T-helper 2 cell (primary cell): Measurements from ENCODE around the gene RIPK4.

Experiments
- DNase-seq, 5 experiments: peaks; one replicate each; pipeline versions ENCODE4 v3.0.0 to v3.0.0-alpha.2; 2012 to 2022

RIPK4 gene

DNA sequence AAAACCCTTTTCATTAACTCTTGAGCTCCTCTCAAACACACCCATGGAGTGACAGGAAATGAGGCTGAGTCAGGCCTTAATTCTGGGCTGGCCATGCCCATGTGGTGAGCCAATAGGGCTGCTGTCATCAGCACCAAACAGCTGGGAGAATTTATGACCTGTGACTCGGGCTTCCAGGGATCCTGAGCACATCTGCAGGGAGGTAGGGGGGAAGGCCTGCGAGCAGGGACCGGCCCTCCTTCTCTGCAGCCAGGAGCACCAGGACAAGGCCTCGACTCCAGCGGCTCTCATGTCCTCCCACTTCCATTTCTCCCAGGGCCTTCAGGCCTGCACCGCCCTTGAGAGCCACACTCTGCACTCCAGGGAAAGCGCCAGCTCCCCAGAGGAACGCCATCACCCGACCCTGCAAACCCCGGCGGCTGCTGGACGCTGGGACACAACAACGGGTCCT is 14.6 kb downstream of the RIPK4 start:
- no peak for DNase-seq

- no peak for DNase-seq
Measured at GRCh38 chr21:41751611-41752011, 15.2 kb downstream of the RIPK4 start.

- DNase-seq: no peak
Measured at GRCh38 chr21:41750532-41751151, 16.2 kb downstream of the RIPK4 start.

DNA sequence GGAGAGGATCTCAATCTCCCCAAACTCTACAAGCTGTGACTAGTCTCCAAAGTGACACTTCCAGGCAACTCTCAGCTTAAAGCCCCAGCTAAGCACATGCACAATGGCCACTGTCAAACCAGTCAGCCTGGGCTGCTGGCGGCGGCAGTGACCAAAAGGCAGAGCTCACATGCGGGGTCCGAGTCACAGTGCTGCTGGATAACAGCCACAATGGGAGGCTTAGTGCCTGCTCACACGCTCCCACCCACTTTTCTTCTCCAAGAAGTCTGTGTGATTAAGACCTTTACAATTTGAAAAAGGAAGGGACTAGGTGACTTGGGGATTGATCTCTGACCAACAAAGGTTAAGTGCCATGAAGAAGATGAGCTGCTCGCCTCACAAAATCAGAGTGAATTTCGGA is 16.8 kb downstream of the RIPK4 start:
- DNase-seq: no peak

DNA sequence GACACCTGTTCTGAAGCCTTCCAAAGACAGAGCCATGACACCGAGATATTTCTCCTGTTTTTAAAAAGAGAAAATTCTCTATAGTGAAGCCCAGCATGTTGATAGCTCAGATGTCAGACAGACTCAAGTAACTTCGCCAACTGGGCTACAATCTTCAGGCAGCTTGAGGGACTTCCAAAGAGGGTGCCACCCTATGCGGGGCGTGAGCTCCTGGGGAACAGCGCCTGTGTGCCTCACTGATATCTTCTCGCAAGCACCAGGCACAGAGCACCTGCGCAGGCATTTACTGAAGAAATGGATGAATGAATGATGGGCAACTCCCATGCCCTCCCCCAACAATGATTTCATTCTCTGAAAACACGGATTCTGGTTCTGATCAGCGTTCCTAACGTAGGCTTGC is 17.6 kb downstream of the RIPK4 start:
- DNase-seq: no peak

DNA sequence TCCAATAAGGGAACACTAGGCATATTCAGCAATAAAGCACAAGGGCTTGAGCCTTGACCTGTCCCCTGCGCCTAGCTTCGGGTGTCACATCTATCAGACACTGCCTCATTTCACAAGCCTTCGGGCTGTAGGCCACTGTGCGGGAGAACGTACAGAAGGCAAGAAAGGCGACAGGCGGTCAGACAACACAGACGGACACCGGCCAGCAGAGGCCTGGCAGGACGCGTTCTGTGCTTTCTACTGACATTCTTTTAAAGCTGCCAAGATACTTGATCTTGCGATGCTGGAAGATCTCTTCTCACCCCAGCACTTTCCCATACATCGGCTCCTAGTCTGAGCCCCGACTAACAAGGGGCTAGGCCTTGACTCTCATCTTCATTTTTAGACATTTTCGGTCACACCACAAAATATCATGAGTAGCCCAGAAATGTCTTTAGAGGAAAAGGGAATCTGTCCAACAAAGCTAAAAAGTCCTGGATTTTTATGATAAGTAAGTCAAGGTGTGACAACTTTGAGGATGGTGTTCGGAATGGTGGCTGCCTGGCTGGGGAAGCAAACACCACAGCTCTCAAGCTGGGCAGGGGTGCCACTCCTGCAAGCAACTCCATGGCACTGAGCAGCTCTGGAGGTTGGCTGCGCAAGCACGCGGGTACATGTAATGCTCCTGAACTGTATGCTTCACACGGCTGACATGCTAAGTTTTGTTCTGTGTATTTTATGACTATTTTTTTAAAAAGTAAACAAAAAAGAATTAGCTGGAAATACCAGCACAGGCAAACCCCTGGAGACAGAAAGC is 18.7 kb downstream of the RIPK4 start:
- no peak for DNase-seq

DNA sequence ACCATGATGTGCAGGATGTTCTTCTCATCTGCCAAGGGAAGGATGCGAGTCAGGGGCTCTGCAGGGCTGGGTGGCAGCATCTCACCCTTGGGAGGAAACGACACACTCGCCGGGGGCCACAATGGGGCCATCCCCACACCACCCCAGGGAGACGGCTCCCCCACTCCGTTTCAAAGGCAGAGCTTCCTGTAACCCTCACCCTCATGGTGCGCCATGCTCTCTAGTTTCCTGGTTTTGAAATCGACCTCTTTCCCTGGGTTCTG is 20.2 kb downstream of the RIPK4 start:
- no peak for DNase-seq

- DNase-seq: no peak
Measured at GRCh38 chr21:41745971-41746743, 20.7 kb downstream of the RIPK4 start.

DNA sequence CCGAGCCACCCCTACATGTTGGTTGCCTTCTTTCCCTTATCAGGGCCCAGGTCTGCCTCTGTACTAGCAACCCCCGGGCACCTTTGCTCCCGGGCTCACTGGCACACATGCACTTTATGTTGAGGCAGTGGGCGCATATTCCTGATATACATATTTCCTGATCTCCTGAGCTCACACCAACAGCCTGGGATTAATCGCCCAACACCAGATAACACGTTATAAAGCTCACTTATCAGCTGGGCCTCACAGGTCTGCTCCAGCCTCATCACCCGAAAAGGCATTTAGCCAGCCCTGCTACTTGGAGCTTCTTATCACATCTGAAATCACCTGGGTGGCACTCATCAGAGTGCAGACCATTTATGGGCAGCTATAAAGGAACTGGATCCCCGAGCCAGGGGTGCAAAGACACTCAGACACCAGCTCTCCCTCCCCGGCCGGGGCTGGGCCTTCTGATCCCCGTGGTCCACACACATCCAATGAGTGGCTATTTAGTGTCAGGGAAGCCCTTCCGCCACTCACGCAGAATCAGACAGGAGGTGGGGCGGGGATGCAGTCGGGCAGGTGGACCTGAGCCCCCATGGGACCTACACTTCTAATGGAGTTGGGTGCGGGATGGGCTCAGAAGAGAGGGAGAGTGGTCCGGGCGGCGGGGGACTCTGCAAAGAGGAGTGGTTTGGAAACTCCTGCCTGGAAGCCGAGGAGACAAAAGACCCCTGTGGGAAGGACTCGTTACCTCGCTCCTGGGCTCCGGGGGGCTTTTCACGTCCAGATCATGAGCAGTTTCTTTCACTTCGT is 21.6 kb downstream of the RIPK4 start:
- no peak for DNase-seq

DNA sequence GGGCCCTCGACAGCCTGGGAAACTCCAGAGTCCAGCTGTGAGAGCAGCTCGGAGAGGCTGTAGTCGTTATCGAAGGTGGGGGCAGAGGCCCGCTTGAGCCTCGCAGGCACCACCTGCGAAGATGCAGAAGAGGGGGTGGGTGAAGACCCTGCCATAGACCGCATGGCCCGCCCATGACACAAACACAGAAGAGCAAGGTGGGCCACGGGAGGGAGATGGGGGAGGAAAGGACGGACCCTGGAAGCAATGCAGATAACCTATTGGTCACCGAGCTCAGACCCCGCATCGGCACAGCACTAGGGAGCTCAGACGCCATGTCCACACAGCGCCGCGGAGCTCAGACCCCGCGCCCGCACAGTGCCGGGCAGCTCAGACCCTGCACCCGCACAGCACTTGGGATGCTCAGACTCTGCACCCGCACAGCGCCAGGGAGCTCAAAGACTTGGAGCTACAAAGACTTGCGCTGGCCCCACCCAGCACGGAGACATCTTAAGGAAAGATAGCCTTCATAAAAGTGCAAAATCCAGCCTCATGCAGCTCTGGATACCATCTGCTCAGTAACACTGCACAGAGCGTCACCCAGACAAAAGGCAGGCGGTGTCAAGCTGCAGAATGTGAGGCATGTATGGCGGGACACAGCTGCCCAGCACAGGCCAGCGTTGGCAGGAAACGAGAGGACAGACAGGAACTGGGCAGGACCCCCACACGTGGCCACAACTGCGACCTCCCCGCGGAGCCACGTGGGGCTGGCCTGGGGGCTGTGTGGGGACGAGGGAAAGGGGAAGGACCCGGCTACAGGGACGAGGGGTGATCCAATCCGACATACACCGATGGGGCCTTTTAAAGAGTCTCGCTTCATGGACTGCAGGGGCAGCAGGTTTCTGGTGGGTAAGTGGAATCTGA is 22.6 kb downstream of the RIPK4 start:
- no peak for DNase-seq

DNA sequence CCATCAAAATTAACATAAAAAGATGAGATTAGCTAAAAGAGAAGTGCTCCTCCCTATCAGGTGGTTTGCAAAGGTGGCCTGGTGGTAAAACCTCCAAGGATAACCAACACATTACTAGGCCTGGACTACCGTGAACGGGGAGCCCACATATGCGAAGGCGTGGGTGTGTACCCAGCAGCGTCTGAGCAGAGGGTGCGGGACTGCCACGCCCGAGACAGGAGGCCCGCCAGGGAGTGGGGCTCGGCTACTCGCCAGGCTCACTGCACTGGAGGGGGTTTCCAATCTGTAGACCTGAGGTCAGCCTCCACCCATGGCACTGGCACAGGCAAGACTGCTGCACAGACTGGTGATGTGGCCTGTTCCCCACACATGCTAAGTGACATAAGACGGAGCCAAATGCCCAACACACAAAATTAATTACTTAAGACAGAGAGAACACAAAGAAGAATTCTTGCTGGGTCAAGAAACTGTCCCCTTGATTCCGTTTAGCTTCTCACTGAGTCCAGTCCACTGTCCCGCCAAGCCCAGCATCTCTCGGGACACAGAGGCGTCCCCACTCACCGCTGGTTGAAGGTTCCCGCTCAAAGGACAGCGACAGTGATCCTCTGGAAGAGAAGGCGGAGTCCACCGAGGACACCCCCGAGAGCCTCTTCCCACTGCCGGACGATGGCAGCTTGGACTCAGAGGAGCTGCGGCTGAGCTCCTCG is 23.4 kb downstream of the RIPK4 start:
- DNase-seq: no peak

- DNase-seq: no peak
Measured at GRCh38 chr21:41742073-41742875, 24.6 kb downstream of the RIPK4 start.

DNA sequence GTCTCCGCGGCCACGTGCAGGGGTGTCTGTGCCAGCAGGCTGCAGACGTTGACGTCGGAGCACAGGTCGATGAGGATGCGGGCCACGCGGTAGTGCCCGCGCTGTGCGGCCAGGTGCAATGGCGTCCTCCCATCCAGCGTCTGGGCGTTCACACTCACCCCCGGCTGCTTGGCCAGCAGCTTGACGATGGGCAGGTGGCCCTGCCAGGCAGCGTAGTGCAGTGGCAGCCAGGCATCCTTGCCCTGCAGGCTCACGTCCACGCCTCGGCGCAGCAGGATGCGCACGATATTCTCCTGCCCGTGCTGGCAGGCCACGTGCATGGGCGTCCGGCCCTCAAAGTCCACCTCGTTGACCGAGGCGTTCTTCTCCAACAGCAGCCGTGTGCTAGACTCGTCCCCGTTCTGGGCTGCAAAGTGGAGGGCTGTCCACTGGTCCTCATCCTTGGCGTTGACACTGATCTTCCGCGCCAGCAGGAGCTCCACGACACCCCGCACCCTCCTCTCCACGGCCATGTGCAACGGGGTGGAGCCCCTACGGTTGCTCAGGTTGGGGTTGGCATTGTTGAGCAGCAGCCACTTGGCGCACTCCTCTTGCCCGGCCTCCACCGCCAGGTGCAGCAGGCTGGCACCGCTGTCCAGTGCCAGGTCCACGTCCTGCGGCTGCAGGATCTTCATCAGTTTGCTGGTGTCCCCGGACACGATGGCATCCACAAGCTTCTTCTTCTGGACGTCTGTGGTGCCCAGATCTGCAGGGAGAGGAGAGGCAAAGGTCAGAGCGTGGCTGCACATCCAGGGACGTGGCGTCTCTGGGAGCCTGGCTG is 25.4 kb downstream of the RIPK4 start:
- DNase-seq: no peak

- DNase-seq: no peak
Measured at GRCh38 chr21:41740604-41741252, 26.1 kb downstream of the RIPK4 start.

GRCh38 chr21:41739936-41740335 is 26.9 kb downstream of the RIPK4 start:
- DNase-seq: no peak

DNA sequence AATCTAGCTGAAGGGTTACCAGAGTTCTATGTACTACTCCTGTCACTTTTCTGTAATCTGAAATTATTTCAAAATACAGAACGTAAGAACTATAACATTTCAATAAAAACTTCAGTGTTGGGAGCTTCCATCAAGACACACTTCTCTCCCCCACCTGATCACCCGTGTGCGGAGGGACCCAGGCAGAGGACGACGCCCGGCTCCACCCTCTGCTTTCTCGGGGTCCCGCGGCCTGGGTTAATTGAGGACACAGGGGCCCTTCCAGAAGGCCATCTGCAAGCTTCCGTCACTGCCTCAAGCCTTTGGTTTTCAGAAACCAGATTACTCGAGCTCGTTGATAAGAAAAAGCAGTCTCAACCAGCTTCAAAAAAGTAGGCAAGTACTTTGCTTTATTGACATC is 27.8 kb downstream of the RIPK4 start:
- no peak for DNase-seq

GRCh38 chr21:41737651-41738324 is 29.1 kb downstream of the RIPK4 start:
- no peak for DNase-seq

DNA sequence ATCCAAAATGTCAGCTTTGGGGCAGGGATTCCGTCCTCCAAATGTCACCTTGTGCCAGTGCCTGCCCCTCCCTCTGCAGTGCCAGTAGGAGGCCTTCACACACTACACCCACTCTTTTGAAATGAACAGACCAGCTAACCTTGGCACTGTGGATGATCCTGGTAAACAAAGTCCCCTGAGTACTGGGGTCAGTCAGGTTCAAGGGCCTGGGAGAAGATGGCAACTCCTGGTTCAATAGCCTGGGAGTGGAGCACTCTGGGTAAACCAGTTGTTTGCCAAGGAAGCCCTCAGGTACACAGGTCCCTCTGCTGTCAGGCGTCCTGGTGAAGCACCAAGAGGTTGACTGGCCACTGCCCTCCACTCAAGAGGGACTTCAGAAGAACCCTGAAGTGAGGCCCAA is 30.4 kb downstream of the RIPK4 start:
- DNase-seq: no peak
